ENCODE measurements around the gene DNAH6. TPM values are rescaled to one million over a fixed set of nuclear protein-coding genes. Genes with fewer than 3 reads are reported as not detected.

Gene DNAH6
- total RNA-seq, 4 donors from 2014 or later, result 0.04 to 0.67 (median 0.27) TPM

DNA sequence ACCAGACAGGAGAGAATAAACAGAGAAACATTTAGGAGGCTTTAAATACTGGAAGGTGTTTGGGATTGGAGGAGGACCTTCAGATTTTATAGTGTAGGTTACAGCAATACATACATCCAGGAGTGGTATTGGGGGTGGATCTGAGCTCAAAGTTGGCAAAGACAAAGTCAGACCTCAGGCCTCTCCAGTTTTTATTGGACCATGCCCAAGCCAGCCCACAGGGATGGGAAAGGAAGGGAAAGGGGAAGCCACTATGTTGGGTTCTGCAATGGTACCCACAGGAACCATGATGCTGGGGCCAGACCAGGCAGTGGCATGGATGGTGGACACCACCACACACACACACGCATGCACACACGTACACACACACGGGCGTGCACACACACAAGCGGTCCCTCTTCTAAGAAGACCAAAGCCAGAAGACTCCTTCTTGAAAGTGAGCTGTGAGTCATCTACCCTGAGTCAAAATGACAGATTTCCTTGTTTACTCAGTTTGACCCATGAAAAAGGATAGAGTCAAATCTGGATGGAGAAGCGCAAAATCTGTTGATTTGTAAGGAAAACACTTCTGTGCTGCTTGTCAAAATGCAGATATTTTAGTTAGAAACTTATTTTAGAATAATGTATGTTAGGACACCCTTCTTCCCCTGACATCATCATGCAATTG lies 276.7 kb downstream of the DNAH6 start:
- Histone ChIP-seq H3K27ac (no peak overlapping the region), H3K4me1 (no peaks in the 10 kb centered on the region), H3K27me3 (no peaks in the 10 kb centered on the region), H3K36me3 (no peaks in the 10 kb centered on the region), H3K9me3 (no peaks in the 10 kb centered on the region), H3K4me3 (no peak overlapping the region)
- 86% methylated on average over 1 of the region's 6 CpGs; no CpG with 5 or more reads in 1 of the 2 donors for WGBS, 2 donors (ENCODE audit: low coverage in 1 of 2)
- ATAC-seq, result no peak
- TF ChIP-seq, protein P1, sequence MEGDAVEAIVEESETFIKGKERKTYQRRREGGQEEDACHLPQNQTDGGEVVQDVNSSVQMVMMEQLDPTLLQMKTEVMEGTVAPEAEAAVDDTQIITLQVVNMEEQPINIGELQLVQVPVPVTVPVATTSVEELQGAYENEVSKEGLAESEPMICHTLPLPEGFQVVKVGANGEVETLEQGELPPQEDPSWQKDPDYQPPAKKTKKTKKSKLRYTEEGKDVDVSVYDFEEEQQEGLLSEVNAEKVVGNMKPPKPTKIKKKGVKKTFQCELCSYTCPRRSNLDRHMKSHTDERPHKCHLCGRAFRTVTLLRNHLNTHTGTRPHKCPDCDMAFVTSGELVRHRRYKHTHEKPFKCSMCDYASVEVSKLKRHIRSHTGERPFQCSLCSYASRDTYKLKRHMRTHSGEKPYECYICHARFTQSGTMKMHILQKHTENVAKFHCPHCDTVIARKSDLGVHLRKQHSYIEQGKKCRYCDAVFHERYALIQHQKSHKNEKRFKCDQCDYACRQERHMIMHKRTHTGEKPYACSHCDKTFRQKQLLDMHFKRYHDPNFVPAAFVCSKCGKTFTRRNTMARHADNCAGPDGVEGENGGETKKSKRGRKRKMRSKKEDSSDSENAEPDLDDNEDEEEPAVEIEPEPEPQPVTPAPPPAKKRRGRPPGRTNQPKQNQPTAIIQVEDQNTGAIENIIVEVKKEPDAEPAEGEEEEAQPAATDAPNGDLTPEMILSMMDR (IDR thresholded peaks at IDR 0.05), result no peak
- no peak for TF ChIP-seq POLR2AphosphoS5 (IDR thresholded peaks at IDR 0.05)
- TF ChIP-seq EP300 (IDR thresholded peaks at IDR 0.05), result no peak
- no peak for TF ChIP-seq POLR2A (IDR thresholded peaks at IDR 0.05)

DNA sequence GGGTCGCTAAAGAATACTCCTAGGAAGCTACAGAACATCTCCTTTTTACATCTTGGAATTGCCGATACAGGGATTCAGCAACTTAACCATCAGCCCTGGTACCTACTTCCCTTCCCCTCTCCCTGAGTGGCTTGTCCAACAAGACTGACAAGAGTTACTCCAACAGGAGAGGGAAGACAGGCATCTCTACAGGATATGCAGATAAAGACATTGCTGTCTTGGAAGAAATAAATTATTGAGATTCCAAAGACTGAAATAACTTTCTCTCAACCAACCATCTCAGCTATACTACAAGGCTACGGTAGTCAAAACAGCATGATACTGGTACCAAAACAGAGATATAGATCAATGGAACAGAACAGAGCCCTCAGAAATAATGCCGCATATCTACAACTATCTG lies 277.3 kb downstream of the DNAH6 start:
- Histone ChIP-seq H3K4me3 (no peak overlapping the region), H3K27ac (no peak overlapping the region), H3K9me3 (no peaks in the 10 kb centered on the region), H3K4me1 (no peaks in the 10 kb centered on the region), H3K27me3 (no peaks in the 10 kb centered on the region), H3K36me3 (no peaks in the 10 kb centered on the region)
- ATAC-seq, result no peak
- 75 to 100% methylated on average over 2 to 4 of the region's 4 CpGs for WGBS, 2 donors (ENCODE audit: low coverage in 1 of 2)
- TF ChIP-seq POLR2AphosphoS5 (IDR thresholded peaks at IDR 0.05), result no peak
- TF ChIP-seq, protein P1 (IDR thresholded peaks at IDR 0.05), result no peak
- no peak for TF ChIP-seq POLR2A (IDR thresholded peaks at IDR 0.05)
- TF ChIP-seq EP300 (IDR thresholded peaks at IDR 0.05), result no peak

DNA sequence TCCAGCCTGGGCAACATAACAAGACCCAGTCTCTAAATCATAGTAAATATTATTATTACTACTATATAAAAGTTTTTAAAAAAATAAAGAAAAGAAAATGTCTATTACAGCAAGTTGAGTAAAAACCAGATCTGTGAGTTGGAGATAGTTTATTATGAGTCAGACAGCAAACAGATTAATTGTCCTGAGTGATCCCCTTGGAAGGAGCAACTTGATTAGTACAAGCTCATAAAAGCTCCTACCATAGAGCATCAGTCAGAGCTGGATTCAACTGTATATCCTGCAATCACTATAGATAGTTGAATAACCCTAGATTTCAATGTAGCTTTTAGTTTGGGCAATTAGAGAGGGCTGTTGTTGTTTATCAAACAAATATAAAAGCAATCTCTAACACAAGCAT lies 280.5 kb downstream of the DNAH6 start:
- Histone ChIP-seq H3K27me3 (no peaks in the 10 kb centered on the region), H3K36me3 (no peaks in the 10 kb centered on the region), H3K9me3 (peaks cover 0 to 4% (median 0%) of the 10 kb centered on the region in 3 donors), H3K4me3 (no peak overlapping the region), H3K27ac (no peak overlapping the region), H3K4me1 (no peaks in the 10 kb centered on the region)
- no peak for TF ChIP-seq EP300 (IDR thresholded peaks at IDR 0.05)
- TF ChIP-seq, protein P1 (IDR thresholded peaks at IDR 0.05), result no peak
- ATAC-seq, result no peak

DNA sequence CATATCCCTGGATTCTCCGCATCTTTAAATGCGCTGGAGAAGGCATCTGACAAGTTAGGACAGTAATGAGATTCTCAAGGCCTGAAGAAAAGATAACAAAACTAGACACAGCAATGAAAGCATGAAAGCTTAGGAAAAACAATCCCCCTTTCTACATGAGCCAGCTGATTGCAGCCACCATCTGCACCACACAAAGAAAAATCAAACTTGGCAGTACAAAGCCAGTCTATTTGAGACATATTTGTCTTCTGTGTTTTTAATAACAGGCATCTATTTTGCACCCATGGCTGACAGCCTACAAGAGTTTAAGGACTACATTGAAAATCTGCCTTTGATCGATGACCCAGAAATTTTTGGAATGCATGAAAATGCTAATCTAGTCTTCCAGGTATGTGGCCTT lies 281.0 kb downstream of the DNAH6 start:
- Histone ChIP-seq H3K27ac (no peak overlapping the region), H3K4me3 (no peak overlapping the region), H3K4me1 (no peaks in the 10 kb centered on the region), H3K27me3 (no peaks in the 10 kb centered on the region), H3K9me3 (peaks cover 0 to 4% (median 0%) of the 10 kb centered on the region in 3 donors), H3K36me3 (no peaks in the 10 kb centered on the region)
- WGBS, 2 donors (ENCODE audit: low coverage in 1 of 2), result 62 to 81% methylated on average over 2 to 3 of the region's 3 CpGs
- TF ChIP-seq EP300 (IDR thresholded peaks at IDR 0.05) (no peak), POLR2A (IDR thresholded peaks at IDR 0.05) (no peak), POLR2AphosphoS5 (IDR thresholded peaks at IDR 0.05) (no peak)
- TF ChIP-seq, protein P1 (IDR thresholded peaks at IDR 0.05), result no peak
- no peak for ATAC-seq

DNA sequence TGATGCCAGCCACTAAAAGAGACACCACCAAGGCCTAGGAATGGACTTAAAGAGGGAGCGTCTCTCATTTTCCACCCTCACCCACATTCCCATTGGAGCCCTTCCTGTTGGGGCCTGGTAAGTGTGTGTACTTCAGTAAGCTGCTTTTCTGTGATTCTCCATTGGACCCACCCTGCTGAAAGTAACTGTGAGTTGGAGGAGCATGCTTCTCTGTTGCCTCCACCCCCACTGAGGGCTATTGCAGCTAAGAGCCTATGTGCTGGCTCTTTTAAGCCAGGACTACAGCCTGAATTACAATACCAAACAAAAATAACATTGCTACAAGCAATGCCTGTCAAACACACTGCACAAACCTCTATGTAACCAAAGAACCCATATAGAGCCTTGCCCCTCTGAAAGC lies 283.5 kb downstream of the DNAH6 start:
- Histone ChIP-seq H3K27me3 (no peaks in the 10 kb centered on the region), H3K4me1 (no peaks in the 10 kb centered on the region), H3K4me3 (no peak overlapping the region), H3K27ac (no peak overlapping the region), H3K36me3 (no peaks in the 10 kb centered on the region), H3K9me3 (peaks cover 0 to 4% (median 0%) of the 10 kb centered on the region in 3 donors)
- WGBS, 2 donors (ENCODE audit: low coverage in 1 of 2), result 75 to 80% methylated on average over 1 of the region's 1 CpG
- no peak for ATAC-seq
- no peak for TF ChIP-seq POLR2AphosphoS5 (IDR thresholded peaks at IDR 0.05)
- TF ChIP-seq POLR2A (IDR thresholded peaks at IDR 0.05), result no peak
- TF ChIP-seq, protein P1 (IDR thresholded peaks at IDR 0.05), result no peak
- TF ChIP-seq EP300 (IDR thresholded peaks at IDR 0.05), result no peak

Measured in gastroesophageal sphincter (tissue), 4 donors.